ENCODE data around the gene CDK3.

CDK3 gene

DNA sequence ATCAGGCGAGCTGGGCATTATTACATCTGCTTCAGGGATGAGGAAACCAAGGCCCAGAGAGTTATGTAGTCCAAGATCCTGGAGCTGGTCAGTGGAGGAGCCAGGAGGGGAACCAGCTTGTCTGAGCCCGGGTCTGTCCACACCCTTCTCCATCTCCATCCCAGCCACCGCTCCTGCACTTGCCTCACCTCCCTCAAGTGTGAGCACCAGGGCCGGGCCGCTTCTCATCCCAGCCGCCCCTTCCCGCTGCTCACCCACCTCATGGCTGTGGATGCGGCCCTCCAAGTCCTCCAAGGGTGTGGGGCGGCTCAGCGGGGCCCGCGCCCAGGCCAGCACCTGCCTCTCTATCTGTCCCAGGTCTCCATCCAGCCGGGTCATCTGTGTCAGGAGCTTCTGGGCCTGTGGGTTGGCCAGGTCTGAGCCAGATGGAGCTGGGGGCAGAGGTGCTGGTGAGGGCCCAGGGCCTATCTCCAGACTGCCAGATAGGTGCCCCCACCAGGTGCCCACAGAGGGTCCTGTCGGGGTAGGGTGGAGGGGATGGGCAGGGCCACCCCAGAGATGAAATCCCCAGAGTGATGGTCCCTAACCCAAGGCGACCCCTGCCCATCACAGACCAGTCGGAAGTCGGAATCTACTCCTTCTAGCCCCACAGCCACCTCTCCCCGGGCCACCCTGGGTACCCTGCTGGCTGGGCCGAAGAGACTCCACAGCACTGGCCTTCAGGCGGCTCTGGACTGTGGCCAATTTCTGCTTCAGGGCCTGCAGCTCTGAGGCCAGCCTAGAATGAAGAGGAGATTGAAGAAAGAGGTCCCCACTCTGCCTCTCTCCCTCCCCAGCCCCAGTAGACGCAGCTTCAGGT, 17.1 kb downstream of the CDK3 start:
- Histone ChIP-seq H3K4me1 (ENCODE audit: control insufficient read depth, insufficient read depth, low read length) (no peaks in the 10 kb centered on the region), H3K9me3 (ENCODE audit: control insufficient read depth, insufficient read depth, low read length) (no peaks in the 10 kb centered on the region), H3K27ac (ENCODE audit: low read depth, low read length) (no peak overlapping the region), H3K27me3 (ENCODE audit: control insufficient read depth, insufficient read depth, low read length) (no peaks in the 10 kb centered on the region), H3K36me3 (ENCODE audit: control insufficient read depth, insufficient read depth, low read length) (no peaks in the 10 kb centered on the region), H3K4me3 (ENCODE audit: low read depth, low read length) (no peak overlapping the region), H3K9ac (ENCODE audit: low read depth, low read length) (no peak overlapping the region)

- Histone ChIP-seq H3K4me1 (ENCODE audit: control insufficient read depth, insufficient read depth, low read length) (no peaks in the 10 kb centered on the region), H3K27me3 (ENCODE audit: control insufficient read depth, insufficient read depth, low read length) (no peaks in the 10 kb centered on the region), H3K9me3 (ENCODE audit: control insufficient read depth, insufficient read depth, low read length) (no peaks in the 10 kb centered on the region), H3K36me3 (ENCODE audit: control insufficient read depth, insufficient read depth, low read length) (no peaks in the 10 kb centered on the region), H3K9ac (ENCODE audit: low read depth, low read length) (no peak overlapping the region), H3K27ac (ENCODE audit: low read depth, low read length) (no peak overlapping the region), H3K4me3 (ENCODE audit: low read depth, low read length) (no peak overlapping the region)
These were observed 17.7 kb downstream of the CDK3 start for GRCh38 chr17:76018340-76018680.

DNA sequence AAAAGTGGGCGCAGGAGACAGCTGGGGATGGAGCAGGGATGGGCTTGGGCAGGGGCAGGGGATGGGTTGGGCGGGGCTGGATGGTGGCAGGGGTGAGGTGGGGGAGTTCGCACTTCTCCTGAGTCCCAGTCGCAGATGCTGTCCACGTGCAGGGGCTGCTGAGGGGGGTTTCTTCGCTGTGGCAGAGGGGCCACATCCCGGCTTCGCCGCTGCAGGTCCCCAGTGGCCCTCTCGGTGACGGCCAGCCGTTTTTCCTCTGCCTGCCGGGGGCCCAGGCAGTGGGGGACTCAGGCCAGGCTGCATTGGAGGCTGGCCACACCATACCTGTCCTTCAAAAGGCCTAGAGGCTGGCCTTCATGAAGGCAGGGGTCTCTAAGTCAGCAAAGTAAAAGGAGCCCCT, 18.1 kb downstream of the CDK3 start:
- Histone ChIP-seq H3K4me1 (ENCODE audit: control insufficient read depth, insufficient read depth, low read length) (no peaks in the 10 kb centered on the region), H3K27me3 (ENCODE audit: control insufficient read depth, insufficient read depth, low read length) (no peaks in the 10 kb centered on the region), H3K9ac (ENCODE audit: low read depth, low read length) (no peak overlapping the region), H3K27ac (ENCODE audit: low read depth, low read length) (no peak overlapping the region), H3K9me3 (ENCODE audit: control insufficient read depth, insufficient read depth, low read length) (no peaks in the 10 kb centered on the region), H3K36me3 (ENCODE audit: control insufficient read depth, insufficient read depth, low read length) (no peaks in the 10 kb centered on the region), H3K4me3 (ENCODE audit: low read depth, low read length) (no peak overlapping the region)

GRCh38 chr17:76019833-76020467, 19.3 kb downstream of the CDK3 start:
- H3K4me3 ChIP-seq (ENCODE audit: low read depth, low read length), result no peak overlapping the region
- H3K9me3 ChIP-seq (ENCODE audit: control insufficient read depth, insufficient read depth, low read length), result no peaks in the 10 kb centered on the region
- H3K27ac ChIP-seq (ENCODE audit: low read depth, low read length), result no peak overlapping the region
- H3K27me3 ChIP-seq (ENCODE audit: control insufficient read depth, insufficient read depth, low read length), result no peaks in the 10 kb centered on the region
- no peaks in the 10 kb centered on the region for H3K36me3 ChIP-seq (ENCODE audit: control insufficient read depth, insufficient read depth, low read length)
- H3K4me1 ChIP-seq (ENCODE audit: control insufficient read depth, insufficient read depth, low read length), result no peaks in the 10 kb centered on the region
- H3K9ac ChIP-seq (ENCODE audit: low read depth, low read length), result no peak overlapping the region

GRCh38 chr17:76022285-76022684, 21.6 kb downstream of the CDK3 start:
- Histone ChIP-seq H3K9me3 (ENCODE audit: control insufficient read depth, insufficient read depth, low read length) (no peaks in the 10 kb centered on the region), H3K27ac (ENCODE audit: low read depth, low read length) (no peak overlapping the region), H3K4me1 (ENCODE audit: control insufficient read depth, insufficient read depth, low read length) (no peaks in the 10 kb centered on the region), H3K9ac (ENCODE audit: low read depth, low read length) (no peak overlapping the region), H3K27me3 (ENCODE audit: control insufficient read depth, insufficient read depth, low read length) (no peaks in the 10 kb centered on the region), H3K36me3 (ENCODE audit: control insufficient read depth, insufficient read depth, low read length) (no peaks in the 10 kb centered on the region), H3K4me3 (ENCODE audit: low read depth, low read length) (no peak overlapping the region)

- H3K9ac ChIP-seq (ENCODE audit: low read depth, low read length), result no peak overlapping the region
- H3K9me3 ChIP-seq (ENCODE audit: control insufficient read depth, insufficient read depth, low read length), result no peaks in the 10 kb centered on the region
- H3K27ac ChIP-seq (ENCODE audit: low read depth, low read length), result no peak overlapping the region
- no peaks in the 10 kb centered on the region for H3K4me1 ChIP-seq (ENCODE audit: control insufficient read depth, insufficient read depth, low read length)
- H3K4me3 ChIP-seq (ENCODE audit: low read depth, low read length), result no peak overlapping the region
- no peaks in the 10 kb centered on the region for H3K36me3 ChIP-seq (ENCODE audit: control insufficient read depth, insufficient read depth, low read length)
- H3K27me3 ChIP-seq (ENCODE audit: control insufficient read depth, insufficient read depth, low read length), result no peaks in the 10 kb centered on the region
These were observed 22.6 kb downstream of the CDK3 start for GRCh38 chr17:76022973-76023899.

DNA sequence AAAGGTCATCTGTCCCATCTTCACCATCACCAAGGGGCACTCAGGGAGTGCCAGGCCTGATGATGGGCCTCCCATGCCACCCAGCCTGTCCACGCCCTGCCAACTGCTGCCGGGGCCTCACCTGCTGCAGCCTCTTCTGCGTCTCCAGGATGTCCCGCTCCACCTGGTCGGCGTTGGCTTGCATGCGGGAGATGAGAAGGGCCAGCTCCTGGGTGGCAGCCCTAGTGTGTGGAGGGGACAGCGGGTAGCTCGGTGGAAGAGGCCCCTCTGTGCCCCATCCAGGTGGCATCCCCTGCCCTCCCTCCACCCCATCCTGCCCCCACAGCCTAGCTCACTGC, 23.2 kb downstream of the CDK3 start:
- Histone ChIP-seq H3K4me1 (ENCODE audit: control insufficient read depth, insufficient read depth, low read length) (no peaks in the 10 kb centered on the region), H3K27me3 (ENCODE audit: control insufficient read depth, insufficient read depth, low read length) (no peaks in the 10 kb centered on the region), H3K27ac (ENCODE audit: low read depth, low read length) (no peak overlapping the region), H3K9me3 (ENCODE audit: control insufficient read depth, insufficient read depth, low read length) (no peaks in the 10 kb centered on the region), H3K9ac (ENCODE audit: low read depth, low read length) (no peak overlapping the region), H3K36me3 (ENCODE audit: control insufficient read depth, insufficient read depth, low read length) (no peaks in the 10 kb centered on the region), H3K4me3 (ENCODE audit: low read depth, low read length) (no peak overlapping the region)

- H3K27ac ChIP-seq (ENCODE audit: low read depth, low read length), result no peak overlapping the region
- H3K36me3 ChIP-seq (ENCODE audit: control insufficient read depth, insufficient read depth, low read length), result no peaks in the 10 kb centered on the region
- no peak overlapping the region for H3K4me3 ChIP-seq (ENCODE audit: low read depth, low read length)
- no peaks in the 10 kb centered on the region for H3K9me3 ChIP-seq (ENCODE audit: control insufficient read depth, insufficient read depth, low read length)
- peaks cover under 1% of the 10 kb centered on the region; the same call in 1 of the 2 replicates for H3K4me1 ChIP-seq (ENCODE audit: control insufficient read depth, insufficient read depth, low read length)
- no peaks in the 10 kb centered on the region for H3K27me3 ChIP-seq (ENCODE audit: control insufficient read depth, insufficient read depth, low read length)
- H3K9ac ChIP-seq (ENCODE audit: low read depth, low read length), result no peak overlapping the region
These were observed 23.7 kb downstream of the CDK3 start for GRCh38 chr17:76024353-76024752.

DNA sequence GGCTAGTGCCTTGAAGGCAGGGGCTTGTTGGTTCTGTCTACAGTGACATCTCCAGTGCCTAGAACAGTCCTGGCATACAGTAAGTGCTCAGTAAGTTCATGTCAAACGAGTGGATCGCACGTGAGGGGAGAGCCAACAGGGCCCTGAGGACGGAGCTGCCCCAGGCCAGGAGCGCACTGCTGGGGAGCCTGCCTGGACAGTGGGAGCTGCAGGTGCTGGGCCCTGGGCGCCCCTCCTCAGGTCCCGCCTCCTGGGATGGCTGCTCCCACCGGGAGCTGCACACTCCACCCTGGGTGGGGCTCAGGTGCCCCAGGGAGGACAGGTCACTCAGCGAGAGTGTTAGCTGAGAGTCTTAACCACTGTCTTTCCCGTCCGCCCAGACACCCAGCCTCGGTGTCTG, 24.6 kb downstream of the CDK3 start:
- Histone ChIP-seq H3K27ac (ENCODE audit: low read depth, low read length) (no peak overlapping the region), H3K4me1 (ENCODE audit: control insufficient read depth, insufficient read depth, low read length) (peaks cover 6% of the 10 kb centered on the region), H3K36me3 (ENCODE audit: control insufficient read depth, insufficient read depth, low read length) (no peaks in the 10 kb centered on the region), H3K27me3 (ENCODE audit: control insufficient read depth, insufficient read depth, low read length) (no peaks in the 10 kb centered on the region), H3K4me3 (ENCODE audit: low read depth, low read length) (no peak overlapping the region), H3K9me3 (ENCODE audit: control insufficient read depth, insufficient read depth, low read length) (no peaks in the 10 kb centered on the region), H3K9ac (ENCODE audit: low read depth, low read length) (no peak overlapping the region)

DNA sequence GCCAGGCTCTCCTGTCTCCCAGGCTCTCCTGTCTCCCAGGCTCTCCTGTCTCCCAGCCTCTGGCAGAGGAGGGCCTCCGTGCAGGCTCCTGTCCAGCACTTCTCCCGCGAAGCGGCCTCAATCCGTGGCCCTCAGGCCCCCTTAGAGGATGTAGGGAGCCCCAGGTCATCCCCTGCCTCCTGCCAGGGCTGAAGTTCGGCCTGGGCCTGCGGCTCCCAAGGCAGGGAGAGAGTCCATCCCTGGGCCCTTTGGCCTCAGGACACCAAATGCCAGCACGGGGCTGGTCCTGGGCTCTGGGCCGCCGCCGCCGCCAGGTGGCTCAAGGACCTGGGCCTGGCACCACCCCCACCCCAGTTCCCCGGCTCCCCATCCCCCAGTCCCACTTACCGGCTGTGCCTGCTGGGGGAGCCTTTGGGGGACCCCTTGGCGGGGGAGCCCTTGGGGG, 26.1 kb downstream of the CDK3 start:
- no peaks in the 10 kb centered on the region for H3K27me3 ChIP-seq (ENCODE audit: control insufficient read depth, insufficient read depth, low read length)
- peaks cover 6% of the 10 kb centered on the region for H3K4me1 ChIP-seq (ENCODE audit: control insufficient read depth, insufficient read depth, low read length)
- no peak overlapping the region for H3K27ac ChIP-seq (ENCODE audit: low read depth, low read length)
- H3K36me3 ChIP-seq (ENCODE audit: control insufficient read depth, insufficient read depth, low read length), result no peaks in the 10 kb centered on the region
- H3K9ac ChIP-seq (ENCODE audit: low read depth, low read length), result no peak overlapping the region
- H3K9me3 ChIP-seq (ENCODE audit: control insufficient read depth, insufficient read depth, low read length), result no peaks in the 10 kb centered on the region
- no peak overlapping the region for H3K4me3 ChIP-seq (ENCODE audit: low read depth, low read length)

Data from HUES48 (cell line).